ENCODE data around the gene RREB1.

Gene RREB1

GRCh38 chr6:7197747-7198146 is 90.0 kb downstream of the RREB1 start:
- DNase-seq = no peak

GRCh38 chr6:7198833-7199800 is 91.4 kb downstream of the RREB1 start:
- no peak for DNase-seq

GRCh38 chr6:7200598-7201443 is 93.1 kb downstream of the RREB1 start:
- no peak for DNase-seq

GRCh38 chr6:7201444-7201731 is 93.6 kb downstream of the RREB1 start:
- DNase-seq = no peak

- DNase-seq = no peak
These were observed 94.2 kb downstream of the RREB1 start for GRCh38 chr6:7201732-7202541.

- DNase-seq = no peak
These were observed 95.2 kb downstream of the RREB1 start for GRCh38 chr6:7202950-7203349.

- no peak for DNase-seq
These were observed 96.2 kb downstream of the RREB1 start for GRCh38 chr6:7203939-7204338.

GRCh38 chr6:7204726-7205125 is 97.0 kb downstream of the RREB1 start:
- DNase-seq = no peak

GRCh38 chr6:7207720-7208119 is 100.0 kb downstream of the RREB1 start:
- DNase-seq = no peak

GRCh38 chr6:7213416-7213815 is 105.7 kb downstream of the RREB1 start:
- DNase-seq = no peak

GRCh38 chr6:7214468-7214867 is 106.7 kb downstream of the RREB1 start:
- DNase-seq = no peak

GRCh38 chr6:7215131-7215530 is 107.4 kb downstream of the RREB1 start:
- DNase-seq = no peak

GRCh38 chr6:7215798-7216231 is 108.1 kb downstream of the RREB1 start:
- no peak for DNase-seq

GRCh38 chr6:7216941-7217621 is 109.3 kb downstream of the RREB1 start:
- DNase-seq = no peak

GRCh38 chr6:7218406-7218988 is 110.7 kb downstream of the RREB1 start:
- DNase-seq = no peak

GRCh38 chr6:7219310-7219709 is 111.5 kb downstream of the RREB1 start:
- no peak for DNase-seq

- DNase-seq = no peak
These were observed 114.4 kb downstream of the RREB1 start for GRCh38 chr6:7222197-7222596.

GRCh38 chr6:7224731-7225130 is 117.0 kb downstream of the RREB1 start:
- DNase-seq = no peak

- DNase-seq = no peak
These were observed 121.1 kb downstream of the RREB1 start for GRCh38 chr6:7228662-7229375.

- no peak for DNase-seq
These were observed 121.9 kb downstream of the RREB1 start for GRCh38 chr6:7229376-7230326.
